Measurements from ENCODE around the gene CLPX.
"Not testable (repeated sequence)": the region's sequence is repeated elsewhere in the genome, so short reads cannot be mapped to it uniquely, and the experiment has no call there.

Gene CLPX

GRCh38 chr15:65101891-65102708 is 83.0 kb downstream of the CLPX start:
- Histone ChIP-seq H3K9ac (ENCODE audit: low read depth, low read length, poor library complexity, severe bottlenecking) (no peak overlapping the region), H3K9me2 (replicated peaks; ENCODE audit: low read depth, low read length) (no peaks in the 10 kb centered on the region), H3F3A (ENCODE audit: low read depth) (no peaks in the 10 kb centered on the region), H3K4me2 (ENCODE audit: low read depth, low read length, poor library complexity, severe bottlenecking) (no peak overlapping the region), H3K4me3 (ENCODE audit: low read length, poor library complexity, severe bottlenecking) (no peak overlapping the region), H3K4me1 (ENCODE audit: insufficient read depth, low read length, poor library complexity, severe bottlenecking) (no peaks in the 10 kb centered on the region), H3K9me3 (ENCODE audit: insufficient read depth, low read depth, low read length) (no peaks in the 10 kb centered on the region), H3K36me3 (ENCODE audit: insufficient read depth, low read length) (peaks cover 8% of the 10 kb centered on the region; the same call in 1 of the 2 replicates), H4K20me1 (ENCODE audit: insufficient read depth, low read length, poor library complexity, severe bottlenecking) (no peaks in the 10 kb centered on the region), H3K79me2 (ENCODE audit: insufficient read depth, low read length) (no peaks in the 10 kb centered on the region), H3K27me3 (ENCODE audit: insufficient read depth, low read length, poor library complexity, severe bottlenecking) (no peaks in the 10 kb centered on the region), H2AFZ (ENCODE audit: low read length) (no peak overlapping the region)
- TF ChIP-seq EZH2phosphoT487 (IDR thresholded peaks at IDR 0.05; ENCODE audit: borderline replicate concordance) = no peak
- TF ChIP-seq CTCF (conservative IDR thresholded peaks at IDR 0.05; ENCODE audit: low read length) = no peak

GRCh38 chr15:65101411-65101890 is 83.7 kb downstream of the CLPX start:
- peaks cover 8% of the 10 kb centered on the region; the same call in 1 of the 2 replicates for H3K36me3 ChIP-seq (ENCODE audit: insufficient read depth, low read length)
- H3K4me2 ChIP-seq (ENCODE audit: low read depth, low read length, poor library complexity, severe bottlenecking) = no peak overlapping the region
- no peaks in the 10 kb centered on the region for H3K27me3 ChIP-seq (ENCODE audit: insufficient read depth, low read length, poor library complexity, severe bottlenecking)
- no peak overlapping the region for H3K9ac ChIP-seq (ENCODE audit: low read depth, low read length, poor library complexity, severe bottlenecking)
- TF ChIP-seq EZH2phosphoT487 (IDR thresholded peaks at IDR 0.05; ENCODE audit: borderline replicate concordance) (no peak), CTCF (conservative IDR thresholded peaks at IDR 0.05; ENCODE audit: low read length) (peak; percentile 96)
- H2AFZ ChIP-seq (ENCODE audit: low read length) = no peak overlapping the region
- no peaks in the 10 kb centered on the region for H3K9me2 ChIP-seq (replicated peaks; ENCODE audit: low read depth, low read length)
- H3K79me2 ChIP-seq (ENCODE audit: insufficient read depth, low read length) = no peaks in the 10 kb centered on the region
- H3K4me1 ChIP-seq (ENCODE audit: insufficient read depth, low read length, poor library complexity, severe bottlenecking) = no peaks in the 10 kb centered on the region
- no peaks in the 10 kb centered on the region for H3F3A ChIP-seq (ENCODE audit: low read depth)
- no peaks in the 10 kb centered on the region for H4K20me1 ChIP-seq (ENCODE audit: insufficient read depth, low read length, poor library complexity, severe bottlenecking)
- H3K4me3 ChIP-seq (ENCODE audit: low read length, poor library complexity, severe bottlenecking) = no peak overlapping the region
- no peaks in the 10 kb centered on the region for H3K9me3 ChIP-seq (ENCODE audit: insufficient read depth, low read depth, low read length)

- Histone ChIP-seq H3K4me1 (ENCODE audit: insufficient read depth, low read length, poor library complexity, severe bottlenecking) (no peaks in the 10 kb centered on the region), H3K36me3 (ENCODE audit: insufficient read depth, low read length) (peaks cover 3% of the 10 kb centered on the region; the same call in 1 of the 2 replicates), H3K9me2 (replicated peaks; ENCODE audit: low read depth, low read length) (no peaks in the 10 kb centered on the region), H3K27me3 (ENCODE audit: insufficient read depth, low read length, poor library complexity, severe bottlenecking) (no peaks in the 10 kb centered on the region), H3K4me2 (ENCODE audit: low read depth, low read length, poor library complexity, severe bottlenecking) (no peak overlapping the region), H4K20me1 (ENCODE audit: insufficient read depth, low read length, poor library complexity, severe bottlenecking) (no peaks in the 10 kb centered on the region), H2AFZ (ENCODE audit: low read length) (no peak overlapping the region), H3K9ac (ENCODE audit: low read depth, low read length, poor library complexity, severe bottlenecking) (no peak overlapping the region), H3K79me2 (ENCODE audit: insufficient read depth, low read length) (no peaks in the 10 kb centered on the region), H3K4me3 (ENCODE audit: low read length, poor library complexity, severe bottlenecking) (no peak overlapping the region), H3F3A (ENCODE audit: low read depth) (no peaks in the 10 kb centered on the region), H3K9me3 (ENCODE audit: insufficient read depth, low read depth, low read length) (no peaks in the 10 kb centered on the region)
- no peak for TF ChIP-seq EZH2phosphoT487 (IDR thresholded peaks at IDR 0.05; ENCODE audit: borderline replicate concordance)
- no peak for TF ChIP-seq CTCF (conservative IDR thresholded peaks at IDR 0.05; ENCODE audit: low read length)
Observed at GRCh38 chr15:65100442-65100841, 84.7 kb downstream of the CLPX start.

- not testable (repeated sequence) for H3K9me2 ChIP-seq (replicated peaks; ENCODE audit: low read depth, low read length); H3K4me1 ChIP-seq (ENCODE audit: insufficient read depth, low read length, poor library complexity, severe bottlenecking); H3K9me3 ChIP-seq (ENCODE audit: insufficient read depth, low read depth, low read length); H3K36me3 ChIP-seq (ENCODE audit: insufficient read depth, low read length); H4K20me1 ChIP-seq (ENCODE audit: insufficient read depth, low read length, poor library complexity, severe bottlenecking); H3K79me2 ChIP-seq (ENCODE audit: insufficient read depth, low read length); H3F3A ChIP-seq (ENCODE audit: low read depth); H2AFZ ChIP-seq (ENCODE audit: low read length); H3K9ac ChIP-seq (ENCODE audit: low read depth, low read length, poor library complexity, severe bottlenecking); H3K4me2 ChIP-seq (ENCODE audit: low read depth, low read length, poor library complexity, severe bottlenecking); H3K4me3 ChIP-seq (ENCODE audit: low read length, poor library complexity, severe bottlenecking); H3K27me3 ChIP-seq (ENCODE audit: insufficient read depth, low read length, poor library complexity, severe bottlenecking)
Observed at GRCh38 chr15:65099801-65100200, 85.3 kb downstream of the CLPX start.
